HFFc6 (cell line): ENCODE measurements around the gene TBC1D1. TPM values are rescaled to one million over a fixed set of nuclear protein-coding genes. Genes with fewer than 3 reads are reported as not detected.

Source experiments
- DNase-seq: peaks from one replicate; pipeline ENCODE4 v3.0.0-alpha.2; 2018
- H3K27ac Mint-ChIP-seq: 2 replicates; pipeline ENCODE4 v1.8.0; 2020; ENCODE audit warnings: mild to moderate bottlenecking, mixed read lengths
- H3K27me3 Mint-ChIP-seq: 2 replicates; pipeline ENCODE4 v1.8.0; 2021; ENCODE audit warnings: mild to moderate bottlenecking, moderate library complexity, mixed read lengths; ENCODE audit not compliant: insufficient read depth
- H3K36me3 Mint-ChIP-seq: 2 replicates; pipeline ENCODE4 v1.8.0; 2021; ENCODE audit warnings: low read depth, mixed read lengths
- H3K4me1 Mint-ChIP-seq: 2 replicates; pipeline ENCODE4 v1.8.0; 2020; ENCODE audit warnings: low read depth, mixed read lengths
- H3K4me3 Mint-ChIP-seq: 2 replicates; pipeline ENCODE4 v1.8.0; 2020; ENCODE audit warnings: mild to moderate bottlenecking, moderate library complexity, mixed read lengths
- H3K9me3 Mint-ChIP-seq: 2 replicates; pipeline ENCODE4 v1.8.0; 2020; ENCODE audit warnings: mild to moderate bottlenecking, mixed read lengths
- CTCF ChIP-seq: fragments of 200-600 bp; sonication (generic); IDR thresholded peaks from 2 replicates; pipeline ENCODE4 v1.5.0; 2021; ENCODE audit warnings: antibody characterized with exemption, mild to moderate bottlenecking
- total RNA-seq, 6 experiments: library from RNA; stranded (reverse); fragmentation: NEBNext Ultra II Directional; extraction: Animal tissue kit (Norgen Biotek cat#: 25700); gene quantifications; 2 replicates in 1 of 6; 3 replicates in 5 of 6; pipeline ENCODE4 v1.2.3, GENCODE V29; 2021

Gene TBC1D1
- total RNA-seq, 6 experiments from 2014 or later = 78.5 to 126 (median 112) TPM

- no peaks in the 10 kb centered on the region for H3K9me3 Mint-ChIP-seq
- no peak overlapping the region for H3K27ac Mint-ChIP-seq
- H3K4me3 Mint-ChIP-seq = no peak overlapping the region
- H3K36me3 Mint-ChIP-seq = peaks cover 31% of the 10 kb centered on the region
- peaks cover 16% of the 10 kb centered on the region; the same call in 1 of the 2 replicates for H3K4me1 Mint-ChIP-seq
- peak; percentile 41 for DNase-seq
- H3K27me3 Mint-ChIP-seq = no peaks in the 10 kb centered on the region
- TF ChIP-seq CTCF = no peak
Measured at GRCh38 chr4:37865450-37865849, 25.4 kb upstream of the TBC1D1 start.

GRCh38 chr4:37867102-37867501 lies 23.8 kb upstream of the TBC1D1 start:
- Mint-ChIP-seq H3K9me3 (no peaks in the 10 kb centered on the region), H3K4me1 (peaks cover 16% of the 10 kb centered on the region; the same call in 1 of the 2 replicates), H3K27me3 (no peaks in the 10 kb centered on the region), H3K36me3 (peaks cover 24% of the 10 kb centered on the region), H3K27ac (no peak overlapping the region), H3K4me3 (no peak overlapping the region)
- no peak for DNase-seq
- no peak for TF ChIP-seq CTCF

DNA sequence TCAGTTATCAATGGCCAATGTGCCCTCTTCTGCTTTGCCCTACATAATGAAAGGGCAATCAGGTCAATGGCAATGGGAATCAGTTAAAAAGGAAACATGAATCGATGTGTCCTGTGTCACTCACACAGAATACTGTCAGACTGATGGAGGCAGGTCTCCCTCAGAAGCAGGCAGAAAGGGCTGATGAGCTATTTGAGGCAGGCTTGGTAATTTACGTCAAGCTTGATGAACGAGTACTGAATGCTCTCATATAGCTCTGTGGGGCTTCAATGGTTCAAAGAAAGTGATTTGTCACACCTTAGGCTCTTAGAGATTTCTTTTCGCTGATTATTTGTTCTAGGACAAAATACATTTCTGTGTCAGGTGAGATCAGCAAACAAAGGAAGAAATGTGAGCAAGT lies 22.6 kb upstream of the TBC1D1 start:
- Mint-ChIP-seq H3K9me3 (no peaks in the 10 kb centered on the region), H3K4me3 (no peak overlapping the region), H3K4me1 (peaks cover 25% of the 10 kb centered on the region), H3K36me3 (peaks cover 18% of the 10 kb centered on the region), H3K27ac (no peak overlapping the region), H3K27me3 (no peaks in the 10 kb centered on the region)
- TF ChIP-seq CTCF = no peak
- no peak for DNase-seq

DNA sequence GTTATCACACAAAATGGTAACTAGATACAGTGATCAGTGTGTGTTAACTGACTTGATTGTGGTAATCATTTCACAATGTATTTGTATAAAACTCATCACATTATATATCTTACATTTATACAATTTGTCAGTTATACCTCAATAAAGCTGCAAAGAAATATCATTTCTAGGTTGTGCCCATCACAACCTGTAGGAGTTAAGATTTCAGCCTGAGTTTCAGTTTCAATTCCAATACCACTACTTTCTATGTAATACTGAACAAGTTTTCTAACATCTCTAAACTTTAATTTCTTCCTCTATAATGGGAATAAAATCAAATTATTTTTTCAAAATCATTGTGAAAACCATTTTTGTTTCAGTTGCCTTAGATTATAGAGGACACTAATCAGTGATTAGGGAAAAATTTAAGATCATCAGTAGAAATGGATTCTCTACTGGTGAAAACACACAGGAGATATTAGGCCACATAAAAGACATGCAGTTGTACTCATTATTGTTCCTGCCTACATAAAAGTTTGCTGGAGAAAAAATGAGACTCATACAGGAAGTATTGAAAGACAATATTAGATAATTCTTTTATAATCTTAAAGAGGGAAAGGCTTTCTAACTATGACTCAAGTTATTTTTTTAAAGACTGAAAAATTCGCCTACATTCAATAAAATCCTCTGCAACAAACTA lies 18.4 kb upstream of the TBC1D1 start:
- Mint-ChIP-seq H3K36me3 (peaks cover 6% of the 10 kb centered on the region), H3K4me1 (peaks cover 13% of the 10 kb centered on the region), H3K9me3 (no peaks in the 10 kb centered on the region), H3K4me3 (no peak overlapping the region), H3K27ac (no peak overlapping the region), H3K27me3 (no peaks in the 10 kb centered on the region)
- no peak for TF ChIP-seq CTCF
- no peak for DNase-seq

GRCh38 chr4:37873386-37873785 lies 17.5 kb upstream of the TBC1D1 start:
- peak; percentile 38 for DNase-seq
- Mint-ChIP-seq H3K4me3 (no peak overlapping the region), H3K36me3 (no peaks in the 10 kb centered on the region), H3K9me3 (no peaks in the 10 kb centered on the region), H3K27me3 (no peaks in the 10 kb centered on the region), H3K27ac (no peak overlapping the region; the same call in 1 of the 2 replicates), H3K4me1 (peaks cover 13% of the 10 kb centered on the region)
- no peak for TF ChIP-seq CTCF
